Fibroblast of lung (primary cell): ENCODE measurements around the gene TGFBR3L. TPM values are rescaled to one million over a fixed set of nuclear protein-coding genes. Genes with fewer than 3 reads are reported as not detected.
A peak's percentile ranks its signal among the peaks of the same experiment; 100 is the strongest.

Source experiments
- DNase-seq, 2 donors: peaks; one replicate each; pipeline versions ENCODE4 v3.0.0 to v3.0.0-alpha.2; 2010; ENCODE audit warnings: low read depth in 2 of 2
- H2AFZ ChIP-seq: 2 replicates; pipeline ENCODE4 v1.5.1; 2012; ENCODE audit warnings: low read length, control low read depth, inconsistent platforms
- H3K27ac ChIP-seq: 2 replicates; pipeline ENCODE4 v1.5.1; 2011; ENCODE audit warnings: low read length, control low read depth; ENCODE audit not compliant: insufficient read depth
- H3K27me3 ChIP-seq: 2 replicates; pipeline ENCODE4 v1.5.1; 2011; ENCODE audit warnings: mild to moderate bottlenecking, low read length; ENCODE audit not compliant: control insufficient read depth, insufficient read depth
- H3K36me3 ChIP-seq: 2 replicates; pipeline ENCODE4 v1.5.1; 2011; ENCODE audit warnings: low read length; ENCODE audit not compliant: control insufficient read depth, insufficient read depth
- H3K4me1 ChIP-seq: 2 replicates; pipeline ENCODE4 v1.5.1; 2011; ENCODE audit warnings: low read length; ENCODE audit not compliant: control insufficient read depth, insufficient read depth; ENCODE audit errors: extremely low read depth
- H3K4me2 ChIP-seq: 2 replicates; pipeline ENCODE4 v1.5.1; 2011; ENCODE audit warnings: low read length, control low read depth; ENCODE audit not compliant: insufficient read depth; ENCODE audit errors: extremely low read depth
- H3K4me3 ChIP-seq, 4 experiments: fragments of 200-600 bp in 1 of 4; sonication (generic) in 1 of 4; replicated peaks in 1 of 4; 2 replicates each; pipeline ENCODE4 v1.5.1; 2011 to 2016; ENCODE audit warnings: low read length in 4 of 4, low read depth in 3 of 4, mild to moderate bottlenecking in 3 of 4, control low read depth in 2 of 4, inconsistent platforms in 1 of 4, mixed read lengths in 1 of 4; ENCODE audit not compliant: insufficient read depth in 1 of 4; ENCODE audit errors: control extremely low read depth in 1 of 4
- H3K79me2 ChIP-seq: 2 replicates; pipeline ENCODE4 v1.5.1; 2012; ENCODE audit warnings: mild to moderate bottlenecking, low read length, inconsistent platforms; ENCODE audit not compliant: control insufficient read depth, insufficient read depth
- H3K9ac ChIP-seq: 2 replicates; pipeline ENCODE4 v1.5.1; 2011; ENCODE audit warnings: mild to moderate bottlenecking, low read length, control low read depth; ENCODE audit not compliant: insufficient read depth
- H3K9me3 ChIP-seq: 2 replicates; pipeline ENCODE4 v1.5.1; 2012; ENCODE audit warnings: low read depth, low read length; ENCODE audit not compliant: control insufficient read depth, insufficient read depth
- H4K20me1 ChIP-seq: 2 replicates; pipeline ENCODE4 v1.5.1; 2011; ENCODE audit warnings: low read length; ENCODE audit not compliant: control insufficient read depth, insufficient read depth; ENCODE audit errors: extremely low read depth
- CTCF ChIP-seq, 2 donors: IDR thresholded peaks in 1 of 2; conservative IDR thresholded peaks in 1 of 2; 1 replicate in 1 of 2; 2 replicates in 1 of 2; pipeline ENCODE4 v1.5.1; 2011 to 2012; ENCODE audit warnings: low read length in 2 of 2, control low read depth in 1 of 2, inconsistent platforms in 1 of 2, low read depth in 1 of 2, mild to moderate bottlenecking in 1 of 2
- EZH2 ChIP-seq: IDR thresholded peaks from 2 replicates; pipeline ENCODE4 v1.5.1; 2012; ENCODE audit warnings: low read length, control low read depth, mild to moderate bottlenecking; ENCODE audit errors: missing control alignments
- polyA minus RNA-seq: library from RNA; depleted of rRNA, polyadenylated mRNA; stranded (reverse); fragments of >200 nt; gene quantifications from 2 replicates; pipeline ENCODE4 v1.2.3, GENCODE V29; 2011; ENCODE audit warnings: low replicate concordance
- polyA plus RNA-seq, 2 donors: library from polyadenylated mRNA; depleted of rRNA in 1 of 2; stranded (reverse) in 1 of 2; unstranded in 1 of 2; fragments of >200 nt; gene quantifications; 2 replicates each; pipeline ENCODE4 v1.2.1, GENCODE V29; 2011 to 2012; ENCODE audit warnings: missing spikeins in 1 of 2
- total RNA-seq: library from RNA; depleted of rRNA; stranded (reverse); fragments of >200 nt; gene quantifications from 2 replicates; pipeline ENCODE4 v1.2.1, GENCODE V29; 2014

The TGFBR3L gene
- total RNA-seq (1.0 and 1.3 TPM in 2 replicates), polyA plus RNA-seq (0.35 TPM in 1 of 2 replicates, not detected in the other), polyA minus RNA-seq (not detected in 2 replicates)
- polyA plus RNA-seq (2012) = 2.0 and 5.7 TPM in 2 replicates

- no peak within 1 kb of the TSS for H2AFZ ChIP-seq
- no peak within 1 kb of the TSS for H3K9ac ChIP-seq
- peaks cover 8% of the 10 kb centered on the region for H3K27me3 ChIP-seq
- no peak for DNase-seq
- no peaks in the 10 kb centered on the region for H3K9me3 ChIP-seq
- H3K4me3 ChIP-seq = no peak within 1 kb of the TSS
- no peaks in the 10 kb centered on the region for H4K20me1 ChIP-seq
- peaks cover 14% of the 10 kb centered on the region for H3K36me3 ChIP-seq
- no peak within 1 kb of the TSS for H3K27ac ChIP-seq
- no peaks in the 10 kb centered on the region for H3K79me2 ChIP-seq
- peaks cover 10% of the 10 kb centered on the region for H3K4me1 ChIP-seq
- H3K4me2 ChIP-seq = peak within 1 kb of the TSS; percentile 80
- TF ChIP-seq CTCF (conservative IDR thresholded peaks at IDR 0.05 in 1 of 2, IDR thresholded peaks at IDR 0.05 in 1 of 2; ENCODE audit: low read depth in 1 of 2, low read length in 2 of 2) (no peak), EZH2 (no peak)
Measured at GRCh38 chr19:7914598-7915045, at the start of gene TGFBR3L. Gene TGFBR3L (plus strand): TSS chr19:7914830.

- no peak overlapping the region for H2AFZ ChIP-seq
- H4K20me1 ChIP-seq = no peaks in the 10 kb centered on the region
- no peaks in the 10 kb centered on the region for H3K79me2 ChIP-seq
- H3K9me3 ChIP-seq = no peaks in the 10 kb centered on the region
- H3K27me3 ChIP-seq = no peaks in the 10 kb centered on the region
- no peak overlapping the region for H3K4me3 ChIP-seq
- DNase-seq = no peak
- H3K4me1 ChIP-seq = peaks cover 4% of the 10 kb centered on the region
- no peak overlapping the region for H3K27ac ChIP-seq
- H3K36me3 ChIP-seq = no peaks in the 10 kb centered on the region
- no peak overlapping the region for H3K4me2 ChIP-seq
- no peak overlapping the region for H3K9ac ChIP-seq
- TF ChIP-seq CTCF (conservative IDR thresholded peaks at IDR 0.05 in 1 of 2, IDR thresholded peaks at IDR 0.05 in 1 of 2; ENCODE audit: low read depth in 1 of 2, low read length in 2 of 2) (no peak), EZH2 (no peak)
Measured at GRCh38 chr19:7865262-7865911, 49.2 kb upstream of the TGFBR3L start.

- DNase-seq = no peak
- H2AFZ ChIP-seq = no peak overlapping the region
- no peaks in the 10 kb centered on the region for H3K79me2 ChIP-seq
- no peaks in the 10 kb centered on the region for H3K27me3 ChIP-seq
- no peaks in the 10 kb centered on the region for H3K9me3 ChIP-seq
- H3K27ac ChIP-seq = no peak overlapping the region
- no peak for TF ChIP-seq EZH2
- no peak for TF ChIP-seq CTCF (conservative IDR thresholded peaks at IDR 0.05 in 1 of 2, IDR thresholded peaks at IDR 0.05 in 1 of 2; ENCODE audit: low read depth in 1 of 2, low read length in 2 of 2)
- H3K4me1 ChIP-seq = peaks cover 4% of the 10 kb centered on the region
- H3K4me2 ChIP-seq = no peak overlapping the region
- H3K36me3 ChIP-seq = no peaks in the 10 kb centered on the region
- H3K9ac ChIP-seq = no peak overlapping the region
- H4K20me1 ChIP-seq = no peaks in the 10 kb centered on the region
- H3K4me3 ChIP-seq = no peak overlapping the region
Measured at GRCh38 chr19:7866399-7867091, 48.1 kb upstream of the TGFBR3L start.
